ENCODE results near the gene MPRIP. TPM values are rescaled to one million over a fixed set of nuclear protein-coding genes. Genes with fewer than 3 reads are reported as not detected.

The MPRIP gene
- total RNA-seq, 1 experiment from 2014 or later = 132 TPM

- H2BK15ac ChIP-seq (ENCODE audit: low read depth, low read length) = no peak overlapping the region
- H3K14ac ChIP-seq (ENCODE audit: insufficient read depth, low read length) = no peak overlapping the region; the same call in 1 of the 2 replicates
- Mint-ChIP-seq H3K4me3 (no peak overlapping the region), H3K36me3 (ENCODE audit: insufficient read depth in 1 of 3, low read depth in 3 of 3) (peaks cover 3 to 46% (median 19%) of the 10 kb centered on the region in 3 experiments), H3K27ac (peak overlapping the region in 2 of 3 experiments; percentile 61 to 86; a peak in 1 of 7 replicates), H3K27me3 (ENCODE audit: low read depth) (no peaks in the 10 kb centered on the region), H3K4me1 (peaks cover 4 to 9% of the 10 kb centered on the region in 2 experiments), H3K9me3 (no peaks in the 10 kb centered on the region)
- H2BK120ac ChIP-seq (ENCODE audit: low read depth, low read length, poor library complexity, severe bottlenecking) = no peak overlapping the region
- no peak overlapping the region for H3K56ac ChIP-seq (ENCODE audit: insufficient read length, low read depth, low read length)
- no peaks in the 10 kb centered on the region for H4K20me1 ChIP-seq (ENCODE audit: control insufficient read depth, insufficient read depth, insufficient read length)
- DNase-seq = no peak
- no peaks in the 10 kb centered on the region for H3K9me3 ChIP-seq (ENCODE audit: control insufficient read depth, low read depth, low read length)
- H2BK20ac ChIP-seq (ENCODE audit: low read depth, low read length, poor library complexity, severe bottlenecking) = no peak overlapping the region
- no peak overlapping the region for H4K5ac ChIP-seq (ENCODE audit: insufficient read length, low read depth, low read length)
- H3K4me2 ChIP-seq (ENCODE audit: insufficient read depth, insufficient read length, low read length) = no peak overlapping the region
- H3K4ac ChIP-seq (ENCODE audit: low read depth, low read length) = no peak overlapping the region
- no peak overlapping the region for H3K9ac ChIP-seq (ENCODE audit: extremely low read depth, insufficient read length, low read length)
- no peak overlapping the region for H2BK12ac ChIP-seq (ENCODE audit: insufficient read length, low read depth, low read length)
- H3K79me1 ChIP-seq (ENCODE audit: insufficient read depth, low read depth, low read length, poor library complexity, severe bottlenecking) = peaks cover 3% of the 10 kb centered on the region
- no peaks in the 10 kb centered on the region for H3K23me2 ChIP-seq (ENCODE audit: insufficient read length, low read depth, low read length, poor library complexity, severe bottlenecking)
- no peaks in the 10 kb centered on the region for H3K4me1 ChIP-seq (ENCODE audit: insufficient read depth, low read length)
- H2AK5ac ChIP-seq (ENCODE audit: insufficient read length, low read length) = no peak overlapping the region
- no peak overlapping the region for H3K23ac ChIP-seq (ENCODE audit: insufficient read length, low read depth, low read length)
- no CpG with 5 or more reads among the region's 3 CpGs for WGBS (ENCODE audit: extremely low coverage, insufficient read length, low lambda C conversion rate)
- H4K91ac ChIP-seq (ENCODE audit: insufficient read length, low read depth, low read length) = no peak overlapping the region
- H3K27ac ChIP-seq (ENCODE audit: insufficient read length, low read depth, low read length) = no peak overlapping the region
- no peak overlapping the region for H3K18ac ChIP-seq (ENCODE audit: insufficient read length, low read depth, low read length)
- no peak overlapping the region for H3T11ph ChIP-seq (ENCODE audit: low read length)
- H4K8ac ChIP-seq (replicated peaks; ENCODE audit: insufficient read length, low read depth, low read length) = no peak overlapping the region
- H2BK5ac ChIP-seq (ENCODE audit: insufficient read length, low read length) = no peak overlapping the region
- no peaks in the 10 kb centered on the region for H3K79me2 ChIP-seq (ENCODE audit: insufficient read depth, low read length)
- TF ChIP-seq, protein P1, sequence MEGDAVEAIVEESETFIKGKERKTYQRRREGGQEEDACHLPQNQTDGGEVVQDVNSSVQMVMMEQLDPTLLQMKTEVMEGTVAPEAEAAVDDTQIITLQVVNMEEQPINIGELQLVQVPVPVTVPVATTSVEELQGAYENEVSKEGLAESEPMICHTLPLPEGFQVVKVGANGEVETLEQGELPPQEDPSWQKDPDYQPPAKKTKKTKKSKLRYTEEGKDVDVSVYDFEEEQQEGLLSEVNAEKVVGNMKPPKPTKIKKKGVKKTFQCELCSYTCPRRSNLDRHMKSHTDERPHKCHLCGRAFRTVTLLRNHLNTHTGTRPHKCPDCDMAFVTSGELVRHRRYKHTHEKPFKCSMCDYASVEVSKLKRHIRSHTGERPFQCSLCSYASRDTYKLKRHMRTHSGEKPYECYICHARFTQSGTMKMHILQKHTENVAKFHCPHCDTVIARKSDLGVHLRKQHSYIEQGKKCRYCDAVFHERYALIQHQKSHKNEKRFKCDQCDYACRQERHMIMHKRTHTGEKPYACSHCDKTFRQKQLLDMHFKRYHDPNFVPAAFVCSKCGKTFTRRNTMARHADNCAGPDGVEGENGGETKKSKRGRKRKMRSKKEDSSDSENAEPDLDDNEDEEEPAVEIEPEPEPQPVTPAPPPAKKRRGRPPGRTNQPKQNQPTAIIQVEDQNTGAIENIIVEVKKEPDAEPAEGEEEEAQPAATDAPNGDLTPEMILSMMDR (conservative IDR thresholded peaks at IDR 0.05) = no peak
- H2AFZ ChIP-seq (ENCODE audit: low read length) = no peak overlapping the region
- no peaks in the 10 kb centered on the region for H3K27me3 ChIP-seq (ENCODE audit: insufficient read depth, low read length)
Measured at GRCh38 chr17:17080181-17080631, 37.9 kb downstream of the MPRIP start.

Data from H9 (cell line).